AG04449 (cell line): ENCODE measurements around the gene RAB11FIP4.

Source experiments
- CTCF ChIA-PET: fragments of 350-600 bp; formaldehyde crosslinking; extraction: SDS; loops from one replicate; lab custom pipeline; 2021; ENCODE audit warnings: antibody characterized with exemption; lab: Yijun Ruan, JAX
- POLR2A ChIA-PET: fragments of 400-600, 350-600 bp; formaldehyde crosslinking; extraction: SDS; loops from one replicate; lab custom pipeline; 2020; ENCODE audit warnings: antibody characterized with exemption, inconsistent platforms; lab: Yijun Ruan, JAX
- DNase-seq: peaks from one replicate; pipeline ENCODE4 v3.0.0-alpha.2; 2010; ENCODE audit warnings: low read depth, low spot score
- H3K4me3 ChIP-seq: 2 replicates; pipeline ENCODE4 v1.5.1; 2011; ENCODE audit warnings: low read depth, mild to moderate bottlenecking, control low read depth, low read length
- TF ChIP-seq, protein P1 (sequence below): IDR thresholded peaks from one replicate; pipeline ENCODE4 v1.5.1; 2011; ENCODE audit warnings: mild to moderate bottlenecking, moderate library complexity, low read length, control low read depth, inconsistent platforms; ENCODE audit not compliant: insufficient read depth; ENCODE audit errors: missing control alignments

The RAB11FIP4 gene

DNA sequence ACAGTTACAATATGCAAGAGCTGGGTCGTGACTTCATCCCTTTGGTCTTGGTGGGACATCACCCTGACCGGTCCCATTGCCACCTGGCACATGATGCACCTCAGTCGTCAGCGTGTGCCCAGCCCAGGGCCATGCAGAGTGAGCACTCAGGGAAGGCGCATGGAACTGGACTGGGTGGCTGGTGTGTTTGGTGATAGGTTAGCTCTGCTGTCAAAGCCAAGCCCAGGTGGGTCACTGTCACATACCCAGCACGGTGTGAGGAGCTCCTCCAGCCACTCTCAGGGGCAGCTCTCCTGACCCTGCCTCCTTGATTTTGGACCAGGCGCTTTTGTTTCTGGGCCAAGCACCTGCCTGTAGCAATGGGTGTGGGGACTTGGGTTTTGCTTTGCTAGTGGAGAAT, 180.9 kb downstream of the RAB11FIP4 start:
- TF ChIP-seq, protein P1, sequence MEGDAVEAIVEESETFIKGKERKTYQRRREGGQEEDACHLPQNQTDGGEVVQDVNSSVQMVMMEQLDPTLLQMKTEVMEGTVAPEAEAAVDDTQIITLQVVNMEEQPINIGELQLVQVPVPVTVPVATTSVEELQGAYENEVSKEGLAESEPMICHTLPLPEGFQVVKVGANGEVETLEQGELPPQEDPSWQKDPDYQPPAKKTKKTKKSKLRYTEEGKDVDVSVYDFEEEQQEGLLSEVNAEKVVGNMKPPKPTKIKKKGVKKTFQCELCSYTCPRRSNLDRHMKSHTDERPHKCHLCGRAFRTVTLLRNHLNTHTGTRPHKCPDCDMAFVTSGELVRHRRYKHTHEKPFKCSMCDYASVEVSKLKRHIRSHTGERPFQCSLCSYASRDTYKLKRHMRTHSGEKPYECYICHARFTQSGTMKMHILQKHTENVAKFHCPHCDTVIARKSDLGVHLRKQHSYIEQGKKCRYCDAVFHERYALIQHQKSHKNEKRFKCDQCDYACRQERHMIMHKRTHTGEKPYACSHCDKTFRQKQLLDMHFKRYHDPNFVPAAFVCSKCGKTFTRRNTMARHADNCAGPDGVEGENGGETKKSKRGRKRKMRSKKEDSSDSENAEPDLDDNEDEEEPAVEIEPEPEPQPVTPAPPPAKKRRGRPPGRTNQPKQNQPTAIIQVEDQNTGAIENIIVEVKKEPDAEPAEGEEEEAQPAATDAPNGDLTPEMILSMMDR: no peak
- H3K4me3 ChIP-seq: no peak overlapping the region
- CTCF ChIA-PET: interaction anchor here (1.3 to 4.0 kb wide), 4 partner anchors 9 to 269 kb away, joined by 4 to 29 read pairs (median 6); no protein-coding TSS in a partner anchor
- POLR2A ChIA-PET: interaction anchor here (0.6 to 2.1 kb wide), 3 partner anchors 9 to 179 kb away, joined by 3 to 11 read pairs (median 5); no protein-coding TSS in a partner anchor
- no peak for DNase-seq

DNA sequence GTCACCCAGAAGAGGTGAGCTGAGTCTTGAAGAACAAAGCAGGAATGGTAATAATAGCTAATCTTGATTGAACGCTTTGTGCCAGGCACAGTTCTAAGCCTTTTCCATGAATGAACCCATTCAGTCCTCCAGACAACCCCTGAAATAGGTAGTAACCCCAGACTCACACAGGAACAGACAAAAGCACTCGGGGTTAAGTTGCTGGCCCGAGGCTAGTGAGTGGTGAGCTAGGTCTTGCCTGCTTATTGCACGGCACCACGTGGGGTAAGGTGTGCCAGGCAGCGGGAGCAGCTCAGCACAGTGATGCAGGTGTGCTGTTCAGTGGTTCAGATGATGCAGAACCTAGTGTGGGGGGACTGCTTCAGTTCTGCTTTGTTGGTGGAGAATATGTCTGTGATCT, 181.6 kb downstream of the RAB11FIP4 start:
- CTCF ChIA-PET: interaction anchor here (1.0 to 4.0 kb wide), 6 partner anchors 8 to 268 kb away, joined by 4 to 29 read pairs (median 5); no protein-coding TSS in a partner anchor
- POLR2A ChIA-PET: no interaction called here
- no peak overlapping the region for H3K4me3 ChIP-seq
- no peak for DNase-seq
- TF ChIP-seq, protein P1: no peak

DNA sequence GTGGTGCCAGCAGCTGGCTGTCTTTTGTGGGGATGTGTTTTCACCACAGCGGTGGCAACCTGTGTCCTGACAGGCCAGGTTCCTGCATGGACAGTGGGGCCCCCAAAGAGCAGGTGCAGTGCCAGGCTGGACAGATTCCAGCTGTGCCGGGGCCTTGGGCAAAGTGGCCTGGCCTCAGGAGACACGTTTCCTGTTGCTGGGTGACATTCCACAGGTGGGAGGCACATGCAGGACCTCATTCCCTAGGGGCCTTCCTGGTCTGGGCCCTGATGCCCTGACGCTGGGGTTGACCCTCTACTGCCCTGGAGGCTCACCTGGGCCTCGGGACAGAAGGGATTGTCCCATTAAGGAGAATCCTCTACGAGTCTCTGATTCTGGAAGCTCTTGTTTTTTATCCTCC, 182.4 kb downstream of the RAB11FIP4 start:
- no peak overlapping the region for H3K4me3 ChIP-seq
- no peak for DNase-seq
- ChIA-PET POLR2A (interaction anchor here (1.6 kb wide), 1 partner anchor 12 kb away, joined by 4 read pairs; no protein-coding TSS in a partner anchor), CTCF (interaction anchor here (1.0 to 4.0 kb wide), 4 partner anchors 9 to 268 kb away, joined by 4 to 29 read pairs (median 5); no protein-coding TSS in a partner anchor)
- TF ChIP-seq, protein P1: no peak

DNA sequence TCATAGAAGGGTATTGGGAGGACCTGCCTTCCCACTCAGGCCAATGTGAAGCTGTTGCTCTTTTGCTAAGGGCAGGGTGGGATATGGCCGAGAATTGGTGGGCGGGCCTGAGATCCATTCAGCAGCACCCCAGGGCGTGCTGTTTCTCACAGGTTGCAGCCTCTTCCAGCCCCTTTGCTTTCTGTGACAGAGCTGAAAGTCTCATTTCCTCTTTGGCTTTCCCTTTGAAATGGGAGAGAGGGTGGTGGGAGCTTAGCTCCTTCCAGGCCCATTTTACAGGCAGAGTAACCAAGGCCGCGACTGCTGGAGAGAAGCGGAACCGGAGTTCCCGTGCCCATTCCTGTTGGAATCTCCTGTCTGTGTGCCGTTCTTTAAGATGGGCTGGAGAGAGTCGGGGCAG, 183.0 kb downstream of the RAB11FIP4 start:
- TF ChIP-seq, protein P1: no peak
- ChIA-PET POLR2A (interaction anchor here (1.6 kb wide), 1 partner anchor 12 kb away, joined by 4 read pairs; no protein-coding TSS in a partner anchor), CTCF (interaction anchor here (0.9 to 4.0 kb wide), 2 partner anchors 13 to 267 kb away, joined by 3 to 29 read pairs; no protein-coding TSS in a partner anchor)
- no peak for DNase-seq
- no peak overlapping the region for H3K4me3 ChIP-seq

DNA sequence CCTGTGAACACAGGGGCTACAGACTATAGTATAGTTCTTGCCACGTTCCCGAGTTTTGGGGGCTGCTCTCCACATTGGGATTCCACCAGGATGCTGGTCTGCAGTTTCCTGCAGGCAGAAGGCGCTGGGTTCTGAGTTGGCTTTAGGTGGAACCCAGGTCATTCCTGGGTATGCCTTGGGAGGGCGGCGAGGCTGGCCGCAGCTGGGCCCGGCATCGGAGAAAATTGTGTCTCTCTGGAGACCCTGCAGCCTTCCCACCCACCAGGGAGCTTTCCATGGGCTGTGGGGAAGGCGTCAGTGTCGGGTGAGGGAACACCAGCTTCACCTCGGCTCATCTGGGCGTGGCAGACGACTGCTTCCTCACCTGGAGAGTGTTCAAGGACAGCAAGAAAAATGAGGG, 183.6 kb downstream of the RAB11FIP4 start:
- ChIA-PET CTCF (interaction anchor here (0.9 to 4.0 kb wide), 2 partner anchors 13 to 266 kb away, joined by 3 to 29 read pairs; no protein-coding TSS in a partner anchor), POLR2A (interaction anchor here (1.6 kb wide), 1 partner anchor 13 kb away, joined by 4 read pairs; no protein-coding TSS in a partner anchor)
- no peak overlapping the region for H3K4me3 ChIP-seq
- DNase-seq: no peak
- TF ChIP-seq, protein P1: no peak

DNA sequence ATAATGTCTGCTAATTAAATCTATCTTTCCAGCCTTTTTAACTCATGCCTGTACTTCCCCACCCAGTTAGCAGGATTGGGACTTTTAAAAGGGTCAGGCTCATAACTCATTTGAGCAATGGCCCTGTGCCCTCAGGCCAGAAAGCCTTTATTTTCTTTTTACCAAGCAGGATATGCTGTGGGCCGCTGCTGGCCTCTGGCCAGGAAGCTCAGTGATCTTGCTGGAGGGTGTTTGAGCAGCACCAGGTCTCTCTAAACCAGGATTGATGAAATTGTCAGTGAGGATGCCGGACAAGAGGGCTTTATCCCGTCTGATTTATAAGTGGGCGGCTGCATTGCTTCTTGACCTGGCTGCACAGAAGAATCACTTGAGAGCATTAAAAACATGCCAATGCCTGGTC, 187.8 kb downstream of the RAB11FIP4 start:
- DNase-seq: no peak
- H3K4me3 ChIP-seq: no peak overlapping the region
- TF ChIP-seq, protein P1: no peak
- ChIA-PET POLR2A (interaction anchor here (0.7 to 2.0 kb wide), 2 partner anchors 14 to 18 kb away, joined by 3 to 6 read pairs; no protein-coding TSS in a partner anchor), CTCF (interaction anchor here (1.2 kb wide), 2 partner anchors 263 to 265 kb away, joined by 4 to 8 read pairs; no protein-coding TSS in a partner anchor)
